ENCODE data around the gene RAPGEF4.
"Not testable (repeated sequence)": the region's sequence is repeated elsewhere in the genome, so short reads cannot be mapped to it uniquely, and the experiment has no call there.

RAPGEF4 gene

GRCh38 chr2:172730411-172730810 is 5.2 kb upstream of the RAPGEF4 start:
- DNase-seq: no peak

- DNase-seq: no peak
Measured at GRCh38 chr2:172734711-172735581, 699 bp upstream of the RAPGEF4 start.

GRCh38 chr2:172736424-172737174 is 954 bp downstream of the RAPGEF4 start:
- DNase-seq: no peak

GRCh38 chr2:172739661-172740266 is 4.1 kb downstream of the RAPGEF4 start:
- DNase-seq: no peak

GRCh38 chr2:172740856-172741255 is 5.2 kb downstream of the RAPGEF4 start:
- DNase-seq: no peak

- DNase-seq: no peak
Measured at GRCh38 chr2:172742931-172743540, 7.4 kb downstream of the RAPGEF4 start.

GRCh38 chr2:172743898-172744297 is 8.3 kb downstream of the RAPGEF4 start:
- DNase-seq: no peak

GRCh38 chr2:172745636-172746035 is 10.0 kb downstream of the RAPGEF4 start:
- no peak for DNase-seq

GRCh38 chr2:172748543-172748942 is 12.9 kb downstream of the RAPGEF4 start:
- DNase-seq: not testable (repeated sequence)

GRCh38 chr2:172749388-172749787 is 13.7 kb downstream of the RAPGEF4 start:
- DNase-seq: no peak

- DNase-seq: no peak
Measured at GRCh38 chr2:172751564-172751963, 15.9 kb downstream of the RAPGEF4 start.

- DNase-seq: no peak
Measured at GRCh38 chr2:172753610-172754009, 18.0 kb downstream of the RAPGEF4 start.

- no peak for DNase-seq
Measured at GRCh38 chr2:172759441-172759840, 23.8 kb downstream of the RAPGEF4 start.

- DNase-seq: no peak
Measured at GRCh38 chr2:172761306-172761705, 25.7 kb downstream of the RAPGEF4 start.

- DNase-seq: no peak
Measured at GRCh38 chr2:172762574-172762973, 26.9 kb downstream of the RAPGEF4 start.

- DNase-seq: no peak
Measured at GRCh38 chr2:172763079-172763478, 27.4 kb downstream of the RAPGEF4 start.

GRCh38 chr2:172765662-172766061 is 30.0 kb downstream of the RAPGEF4 start:
- DNase-seq: no peak

- no peak for DNase-seq
Measured at GRCh38 chr2:172768401-172768800, 32.8 kb downstream of the RAPGEF4 start.

- no peak for DNase-seq
Measured at GRCh38 chr2:172769879-172770278, 34.2 kb downstream of the RAPGEF4 start.

- no peak for DNase-seq
Measured at GRCh38 chr2:172770887-172771286, 35.2 kb downstream of the RAPGEF4 start.

GRCh38 chr2:172772633-172773032 is 37.0 kb downstream of the RAPGEF4 start:
- DNase-seq: no peak

- no peak for DNase-seq
Measured at GRCh38 chr2:172774302-172774701, 38.7 kb downstream of the RAPGEF4 start.

GRCh38 chr2:172775319-172775718 is 39.7 kb downstream of the RAPGEF4 start:
- DNase-seq: no peak
